Measurements from ENCODE around the gene HORMAD2.

DNA sequence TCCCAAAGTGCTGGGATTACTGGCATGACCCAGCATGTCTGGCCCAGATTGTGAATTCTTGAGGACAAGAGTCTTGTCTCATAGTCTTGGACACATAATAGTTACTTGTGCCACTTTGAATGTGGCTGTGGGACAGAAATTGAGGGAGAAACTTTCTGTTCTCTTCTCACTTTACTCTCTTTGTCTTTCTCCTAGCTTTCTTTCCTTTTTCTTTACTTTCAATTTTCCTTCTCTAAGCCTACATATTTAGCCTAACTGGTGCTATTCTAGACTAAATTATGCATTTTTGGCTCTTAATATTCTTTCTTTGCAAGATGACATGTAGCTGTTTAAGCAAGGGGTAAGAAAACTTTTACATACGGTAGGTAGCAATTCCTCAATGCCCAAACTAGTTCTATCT is 33.2 kb downstream of the HORMAD2 start:
- TF ChIP-seq, protein P1, sequence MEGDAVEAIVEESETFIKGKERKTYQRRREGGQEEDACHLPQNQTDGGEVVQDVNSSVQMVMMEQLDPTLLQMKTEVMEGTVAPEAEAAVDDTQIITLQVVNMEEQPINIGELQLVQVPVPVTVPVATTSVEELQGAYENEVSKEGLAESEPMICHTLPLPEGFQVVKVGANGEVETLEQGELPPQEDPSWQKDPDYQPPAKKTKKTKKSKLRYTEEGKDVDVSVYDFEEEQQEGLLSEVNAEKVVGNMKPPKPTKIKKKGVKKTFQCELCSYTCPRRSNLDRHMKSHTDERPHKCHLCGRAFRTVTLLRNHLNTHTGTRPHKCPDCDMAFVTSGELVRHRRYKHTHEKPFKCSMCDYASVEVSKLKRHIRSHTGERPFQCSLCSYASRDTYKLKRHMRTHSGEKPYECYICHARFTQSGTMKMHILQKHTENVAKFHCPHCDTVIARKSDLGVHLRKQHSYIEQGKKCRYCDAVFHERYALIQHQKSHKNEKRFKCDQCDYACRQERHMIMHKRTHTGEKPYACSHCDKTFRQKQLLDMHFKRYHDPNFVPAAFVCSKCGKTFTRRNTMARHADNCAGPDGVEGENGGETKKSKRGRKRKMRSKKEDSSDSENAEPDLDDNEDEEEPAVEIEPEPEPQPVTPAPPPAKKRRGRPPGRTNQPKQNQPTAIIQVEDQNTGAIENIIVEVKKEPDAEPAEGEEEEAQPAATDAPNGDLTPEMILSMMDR (conservative IDR thresholded peaks at IDR 0.05; ENCODE audit: low read length), result no peak
- no peak for TF ChIP-seq EZH2phosphoT487 (IDR thresholded peaks at IDR 0.05; ENCODE audit: borderline replicate concordance)
